GM19468 (cell line): Measurements from ENCODE around the gene TTC28.

Experiments
- ATAC-seq: cut with Tn5 transposase; IDR thresholded peaks from one replicate; pipeline ENCODE4 v1.9.1; 2021; ENCODE audit warnings: mild to moderate bottlenecking, moderate library complexity, moderate number of reproducible peaks; ENCODE audit not compliant: unreplicated experiment; ENCODE audit errors: extremely low read depth

Gene TTC28

DNA sequence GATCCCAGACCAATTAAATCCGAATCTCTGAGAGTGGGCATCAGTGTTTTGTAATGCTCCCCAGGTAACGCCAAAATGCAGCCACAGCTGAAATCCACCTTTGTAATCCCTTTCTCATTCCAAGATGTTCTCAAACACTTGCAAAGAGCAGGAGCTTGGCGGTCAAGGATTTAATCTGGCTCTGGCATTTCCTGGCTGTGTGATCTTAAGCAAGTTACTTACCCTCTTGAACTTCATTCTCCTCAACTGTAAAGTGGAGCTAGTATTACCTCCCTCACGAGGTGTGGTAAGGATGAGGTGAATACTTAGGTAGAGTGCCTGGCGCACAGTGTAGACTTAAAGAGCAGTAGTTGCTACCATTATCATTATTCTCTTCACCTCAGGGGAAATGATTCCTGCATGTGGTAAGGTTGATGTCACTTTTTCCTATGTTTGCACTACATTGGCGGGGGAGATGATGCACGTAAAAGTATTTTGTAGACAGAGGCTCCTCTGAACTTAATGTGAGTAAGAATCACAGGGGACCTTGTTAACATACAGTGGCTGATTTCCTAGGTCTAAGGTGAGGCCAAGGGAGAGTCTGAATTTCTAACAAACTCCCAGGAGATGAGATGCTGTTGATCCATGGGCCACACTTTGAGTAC lies 550.2 kb downstream of the TTC28 start:
- ATAC-seq = no peak

- no peak for ATAC-seq
Observed at GRCh38 chr22:28128827-28129226, 550.8 kb downstream of the TTC28 start.

DNA sequence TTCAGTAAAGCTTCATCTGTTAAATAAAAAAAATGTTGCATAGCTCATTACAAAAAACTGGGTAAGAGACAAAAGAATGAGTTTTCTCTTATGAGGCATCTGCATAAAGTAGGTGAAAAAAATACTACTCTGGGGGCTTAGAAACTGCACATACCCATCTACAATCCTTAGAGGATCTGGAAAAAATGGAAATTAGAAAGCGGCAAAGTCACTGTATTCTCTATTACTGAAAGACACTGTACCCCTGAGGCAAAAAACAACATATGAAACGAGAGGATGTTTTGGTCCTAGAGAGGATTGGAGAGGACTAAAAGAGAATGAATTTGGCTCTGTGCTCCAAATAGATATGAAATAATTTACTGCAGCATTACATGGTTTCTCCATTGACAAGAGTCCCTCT lies 553.8 kb downstream of the TTC28 start:
- ATAC-seq = no peak

- no peak for ATAC-seq
Observed at GRCh38 chr22:28123989-28124766, 555.5 kb downstream of the TTC28 start.

DNA sequence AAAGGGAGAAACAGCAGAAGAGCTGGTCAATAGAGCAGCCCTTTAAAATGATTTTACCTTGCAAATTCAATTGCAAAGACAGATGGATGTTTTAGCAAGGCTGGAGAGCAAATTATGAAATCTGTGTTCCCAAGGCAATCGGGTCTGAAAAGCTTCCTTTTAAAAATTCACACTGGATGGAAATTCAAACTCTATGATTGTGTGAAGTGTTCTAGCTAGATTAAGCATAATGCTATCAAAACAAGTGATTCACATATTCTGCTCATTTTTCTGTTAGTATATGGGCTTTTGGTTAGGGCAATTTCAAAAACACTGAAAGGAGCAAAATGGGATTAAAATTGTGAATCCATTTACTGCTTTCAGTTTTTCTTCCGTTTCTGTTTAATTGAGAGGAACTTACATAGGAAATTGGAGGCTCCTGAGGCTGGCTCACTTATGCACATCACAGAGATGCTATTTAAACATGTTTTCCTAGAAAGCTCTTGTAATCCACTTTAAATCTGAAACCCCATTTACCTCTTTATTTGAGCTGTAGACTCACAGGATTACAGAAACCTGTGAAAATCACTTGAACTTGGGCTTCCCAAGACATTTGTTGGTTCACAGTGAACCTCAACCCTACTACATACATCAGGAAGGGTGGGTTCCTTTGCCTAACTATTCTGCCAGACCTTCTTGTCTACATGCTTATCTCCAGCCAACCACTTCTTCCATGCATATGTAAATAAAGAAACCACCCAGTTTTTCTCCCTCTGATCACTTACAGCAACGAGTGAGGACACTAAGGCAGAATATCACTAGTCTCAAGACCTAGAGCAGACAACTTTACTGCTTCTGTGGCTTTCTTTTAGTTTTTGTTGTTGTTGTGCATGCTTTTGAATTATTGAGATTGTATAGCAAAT lies 558.7 kb downstream of the TTC28 start:
- ATAC-seq = no peak

DNA sequence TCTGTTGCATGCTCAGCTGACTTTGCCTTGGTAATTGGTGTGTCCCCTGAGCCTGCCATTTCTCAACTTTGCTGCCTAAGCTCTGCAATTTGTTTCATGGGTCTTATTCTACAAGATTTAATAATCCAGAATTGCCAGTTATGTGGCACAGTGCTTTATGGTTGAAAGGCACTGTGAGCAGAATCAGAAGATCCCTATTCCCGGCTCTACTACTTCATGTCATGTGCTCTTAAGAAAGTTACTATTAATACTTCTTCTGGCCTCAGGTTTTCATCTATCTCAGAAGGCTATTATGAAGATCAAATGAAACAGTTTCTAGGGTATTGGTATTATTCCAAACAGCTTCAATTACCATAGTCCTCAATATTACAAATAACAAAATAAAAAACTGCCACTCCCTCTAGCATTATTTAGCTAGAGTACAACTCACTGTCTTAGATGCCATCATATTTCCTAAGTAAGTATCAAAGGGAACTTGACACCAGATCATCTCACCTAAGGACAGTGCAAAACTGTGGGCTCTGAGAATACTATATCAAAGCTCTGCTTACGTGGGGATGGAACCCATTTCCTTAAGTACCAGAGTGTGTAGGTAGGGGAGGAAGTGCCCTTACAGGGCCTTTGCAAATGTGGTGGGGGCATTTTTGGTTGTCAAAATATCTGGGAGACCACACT lies 560.5 kb downstream of the TTC28 start:
- ATAC-seq = no peak

GRCh38 chr22:28116219-28116673 lies 563.4 kb downstream of the TTC28 start:
- no peak for ATAC-seq

DNA sequence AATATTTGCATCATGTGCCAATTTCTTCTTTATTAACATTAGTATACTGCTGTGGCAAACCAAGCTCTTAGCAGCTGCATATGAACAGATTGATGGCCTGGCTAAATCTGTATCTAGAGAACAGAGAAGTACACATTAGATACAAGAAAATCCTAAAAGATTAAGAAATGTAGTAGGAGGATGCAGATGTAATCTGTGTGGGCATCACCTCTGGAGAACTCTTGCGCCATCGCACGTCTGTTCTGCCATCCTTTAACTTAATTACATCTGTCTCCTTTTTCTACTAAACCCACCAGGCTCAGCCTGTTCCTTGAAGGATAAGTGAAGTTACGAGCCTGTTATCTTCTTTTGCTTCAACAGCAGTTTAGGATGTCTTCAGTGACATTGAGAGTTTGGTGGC lies 564.2 kb downstream of the TTC28 start:
- ATAC-seq = no peak

DNA sequence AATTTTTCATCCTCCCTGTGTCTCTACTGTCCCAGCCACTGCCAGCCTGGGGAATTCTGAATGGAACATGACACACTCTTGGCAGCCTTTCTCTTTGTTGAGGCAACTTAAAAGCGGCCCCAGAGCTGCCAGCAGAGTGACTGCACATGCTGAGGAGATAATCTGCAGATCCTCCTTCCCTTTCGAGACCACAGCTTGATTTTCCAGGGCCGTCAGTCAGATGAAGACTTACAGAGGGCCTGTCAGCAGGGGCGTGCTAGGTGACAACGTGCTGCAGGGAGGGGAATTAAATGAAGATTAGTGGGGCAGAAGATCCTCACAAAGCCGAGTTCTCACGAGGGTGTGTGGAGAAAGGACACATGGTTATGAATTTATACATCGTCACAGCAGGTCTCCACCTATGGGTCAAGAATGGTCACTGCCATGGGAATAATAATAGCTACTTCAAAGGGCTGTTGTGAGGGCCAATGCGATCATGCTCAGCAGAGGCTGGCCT lies 567.0 kb downstream of the TTC28 start:
- ATAC-seq = no peak

GRCh38 chr22:28112190-28112544 lies 567.5 kb downstream of the TTC28 start:
- ATAC-seq = no peak

DNA sequence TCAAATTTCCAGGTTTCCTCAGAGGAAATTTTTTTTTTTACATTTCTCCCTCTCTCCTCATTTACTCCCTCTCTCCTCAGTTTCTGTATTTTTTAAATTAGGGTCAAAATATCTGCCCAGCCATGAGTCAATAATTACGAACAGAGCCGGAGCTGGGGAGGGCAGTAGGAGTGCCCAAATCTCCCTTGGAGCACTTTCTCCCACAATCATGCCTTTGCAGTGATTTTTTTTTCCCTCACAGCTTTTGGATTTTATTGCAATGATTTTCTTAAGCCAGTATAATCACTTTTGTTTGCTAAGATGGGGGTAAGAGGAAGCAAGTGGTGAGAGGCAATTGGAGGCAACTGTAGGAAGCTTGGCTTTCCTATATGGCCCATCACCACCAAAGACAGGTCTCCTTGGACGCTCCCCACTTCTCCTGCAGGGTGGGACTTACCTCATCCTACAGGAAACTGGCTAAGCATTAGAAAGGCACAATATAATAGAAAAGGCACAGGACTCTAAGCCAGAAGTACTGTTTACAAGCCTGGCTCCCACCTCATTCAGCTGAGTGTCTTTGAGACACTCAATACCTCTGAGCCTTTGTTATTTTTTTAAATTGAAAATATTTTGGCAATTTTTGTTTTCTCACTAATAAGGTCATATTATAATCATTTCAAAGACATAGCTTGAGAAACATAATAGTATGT lies 568.0 kb downstream of the TTC28 start:
- ATAC-seq = no peak

GRCh38 chr22:28108851-28109250 lies 570.8 kb downstream of the TTC28 start:
- no peak for ATAC-seq

DNA sequence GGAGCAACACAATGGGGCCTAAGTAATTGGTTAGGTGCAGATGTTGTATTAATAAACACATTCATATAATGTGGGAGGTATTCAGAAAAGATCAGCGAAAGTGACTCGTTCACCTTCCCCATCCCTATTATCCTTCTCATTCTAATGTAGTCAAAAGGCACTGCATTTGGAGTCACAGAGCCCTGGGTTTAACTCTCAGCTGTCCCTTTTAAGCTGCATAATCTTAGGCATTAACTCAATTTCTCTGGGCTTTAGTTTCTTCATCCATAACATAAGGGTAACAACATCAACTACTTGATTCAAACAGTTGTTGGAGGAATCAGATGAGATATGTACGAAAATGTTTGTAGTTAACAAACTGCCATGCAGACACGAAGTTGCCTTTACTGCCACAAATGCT lies 573.0 kb downstream of the TTC28 start:
- ATAC-seq = no peak

DNA sequence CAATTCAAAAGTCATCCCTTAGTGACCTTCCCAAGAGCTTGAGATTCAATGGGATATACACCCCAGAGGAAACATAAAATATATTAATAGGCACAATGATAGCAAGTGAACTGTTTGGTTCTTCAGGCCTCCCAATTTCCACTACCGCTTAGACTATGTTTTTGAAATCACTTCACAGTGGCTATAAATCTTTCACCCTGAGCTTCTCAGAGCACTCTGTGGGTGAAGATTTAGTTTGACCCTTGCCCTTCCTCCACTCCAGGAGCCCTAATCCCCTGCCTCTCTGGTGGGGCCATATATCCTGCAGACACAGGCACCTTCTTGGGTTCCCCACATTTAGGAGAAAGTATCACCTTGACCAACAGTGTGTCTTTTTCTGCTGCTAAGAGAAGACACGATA lies 573.7 kb downstream of the TTC28 start:
- ATAC-seq = no peak

GRCh38 chr22:28105413-28105812 lies 574.2 kb downstream of the TTC28 start:
- ATAC-seq = no peak

- no peak for ATAC-seq
Observed at GRCh38 chr22:28103596-28103995, 576.0 kb downstream of the TTC28 start.

- ATAC-seq = no peak
Observed at GRCh38 chr22:28102151-28102812, 577.4 kb downstream of the TTC28 start.

GRCh38 chr22:28097627-28098026 lies 582.0 kb downstream of the TTC28 start:
- no peak for ATAC-seq

DNA sequence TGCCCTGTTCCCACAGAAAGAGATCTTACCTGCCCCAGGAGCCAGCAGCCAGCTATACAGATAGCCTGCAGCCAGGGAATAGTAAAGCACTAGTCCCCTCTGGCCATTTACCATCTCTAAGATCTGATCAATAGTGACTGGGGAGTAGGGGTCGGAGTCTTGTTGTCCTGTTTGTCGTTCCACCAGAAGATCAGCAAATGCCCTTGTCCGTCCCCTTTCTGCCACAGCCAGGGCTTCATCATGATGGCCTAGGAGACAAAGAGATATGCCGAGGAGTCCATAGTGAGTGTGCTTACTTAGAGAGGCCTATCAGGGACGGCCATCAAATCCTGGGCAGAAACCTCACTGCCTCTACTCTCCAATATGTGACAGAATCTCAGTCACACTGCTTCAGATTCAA lies 583.5 kb downstream of the TTC28 start:
- no peak for ATAC-seq
